ENCODE results near the gene BACH2.

GRCh38 chr6:89952105-89952671 lies 344.5 kb downstream of the BACH2 start:
- TF ChIP-seq JUND (IDR thresholded peaks at IDR 0.05; ENCODE audit: borderline replicate concordance, low read depth, low read length): no peak
- TF ChIP-seq JUND (tag; IDR thresholded peaks at IDR 0.05; ENCODE audit: borderline replicate concordance, low read depth, low read length): no peak
- TF ChIP-seq MIER1 (IDR thresholded peaks at IDR 0.05; ENCODE audit: low read depth): no peak
- TF ChIP-seq, protein P1, sequence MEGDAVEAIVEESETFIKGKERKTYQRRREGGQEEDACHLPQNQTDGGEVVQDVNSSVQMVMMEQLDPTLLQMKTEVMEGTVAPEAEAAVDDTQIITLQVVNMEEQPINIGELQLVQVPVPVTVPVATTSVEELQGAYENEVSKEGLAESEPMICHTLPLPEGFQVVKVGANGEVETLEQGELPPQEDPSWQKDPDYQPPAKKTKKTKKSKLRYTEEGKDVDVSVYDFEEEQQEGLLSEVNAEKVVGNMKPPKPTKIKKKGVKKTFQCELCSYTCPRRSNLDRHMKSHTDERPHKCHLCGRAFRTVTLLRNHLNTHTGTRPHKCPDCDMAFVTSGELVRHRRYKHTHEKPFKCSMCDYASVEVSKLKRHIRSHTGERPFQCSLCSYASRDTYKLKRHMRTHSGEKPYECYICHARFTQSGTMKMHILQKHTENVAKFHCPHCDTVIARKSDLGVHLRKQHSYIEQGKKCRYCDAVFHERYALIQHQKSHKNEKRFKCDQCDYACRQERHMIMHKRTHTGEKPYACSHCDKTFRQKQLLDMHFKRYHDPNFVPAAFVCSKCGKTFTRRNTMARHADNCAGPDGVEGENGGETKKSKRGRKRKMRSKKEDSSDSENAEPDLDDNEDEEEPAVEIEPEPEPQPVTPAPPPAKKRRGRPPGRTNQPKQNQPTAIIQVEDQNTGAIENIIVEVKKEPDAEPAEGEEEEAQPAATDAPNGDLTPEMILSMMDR (IDR thresholded peaks at IDR 0.05 in 2 of 3, conservative IDR thresholded peaks at IDR 0.05 in 1 of 3; ENCODE audit: insufficient read depth in 2 of 3, low read depth in 1 of 3, low read length in 3 of 3): no peak
- no peak for TF ChIP-seq SMARCB1 (IDR thresholded peaks at IDR 0.05; ENCODE audit: insufficient read length, low read depth)
- no peak for TF ChIP-seq CBX8 (IDR thresholded peaks at IDR 0.05; ENCODE audit: borderline replicate concordance, extremely low read depth, low read depth, low read length, poor library complexity, severe bottlenecking)
- TF ChIP-seq GATA2 (CRISPR knock-in tag; IDR thresholded peaks at IDR 0.05): no peak
- TF ChIP-seq MYC (IDR thresholded peaks at IDR 0.05; ENCODE audit: low read depth, low read length): no peak
- TF ChIP-seq MYC (CRISPR knock-in tag; IDR thresholded peaks at IDR 0.05; ENCODE audit: borderline replicate concordance, low read depth): no peak
- no peak for TF ChIP-seq ELK1 (CRISPR knock-in tag; IDR thresholded peaks at IDR 0.05)

All from K562 (cell line).